ENCODE results near the gene CRYBA4. TPM values are rescaled to one million over a fixed set of nuclear protein-coding genes. Genes with fewer than 3 reads are reported as not detected.
A peak's percentile ranks its signal among the peaks of the same experiment; 100 is the strongest.

The CRYBA4 gene
- total RNA-seq, 2 experiments from 2014 or later: not detected

DNA sequence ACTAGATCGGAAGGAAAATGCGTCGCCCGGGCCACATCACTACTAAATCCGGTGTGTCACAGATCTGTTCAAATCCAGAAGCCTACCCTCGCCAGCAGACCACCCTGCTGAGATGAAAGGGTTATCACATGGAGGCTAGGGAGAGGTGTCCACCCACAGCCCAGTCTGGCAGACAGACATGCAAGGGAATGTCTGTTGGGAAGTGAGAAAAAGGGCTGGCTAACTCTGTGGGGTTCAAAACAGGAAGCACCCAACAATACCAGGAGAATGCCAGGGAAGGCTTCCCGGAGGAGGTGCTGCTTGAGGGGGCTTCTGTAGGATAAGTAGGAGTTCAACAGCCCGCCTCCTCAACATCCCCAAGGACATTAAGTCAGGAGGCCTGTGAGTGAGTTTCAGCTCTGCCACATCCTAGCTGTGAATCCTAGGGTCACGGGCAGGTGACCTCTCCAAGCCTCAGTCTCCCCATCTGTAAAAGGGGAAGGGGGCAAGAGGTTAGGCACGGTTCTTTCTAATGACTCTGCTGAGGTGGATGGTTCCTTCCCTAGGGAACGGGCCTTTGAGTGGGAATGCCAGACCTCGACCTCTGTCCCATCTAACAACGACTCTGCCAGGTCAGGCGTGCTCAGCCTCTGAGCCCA, 32.9 kb upstream of the CRYBA4 start:
- H3K4me3 Mint-ChIP-seq: peak overlapping the region; percentile 91
- DNase-seq: peak; percentile 29
- peaks cover 34% of the 10 kb centered on the region for H3K36me3 Mint-ChIP-seq
- peak overlapping the region; percentile 89 for H3K27ac Mint-ChIP-seq
- no peaks in the 10 kb centered on the region for H3K27me3 Mint-ChIP-seq
- H3K4me1 Mint-ChIP-seq: peaks cover 76% of the 10 kb centered on the region
- H3K9me3 Mint-ChIP-seq: peaks cover 7% of the 10 kb centered on the region

DNA sequence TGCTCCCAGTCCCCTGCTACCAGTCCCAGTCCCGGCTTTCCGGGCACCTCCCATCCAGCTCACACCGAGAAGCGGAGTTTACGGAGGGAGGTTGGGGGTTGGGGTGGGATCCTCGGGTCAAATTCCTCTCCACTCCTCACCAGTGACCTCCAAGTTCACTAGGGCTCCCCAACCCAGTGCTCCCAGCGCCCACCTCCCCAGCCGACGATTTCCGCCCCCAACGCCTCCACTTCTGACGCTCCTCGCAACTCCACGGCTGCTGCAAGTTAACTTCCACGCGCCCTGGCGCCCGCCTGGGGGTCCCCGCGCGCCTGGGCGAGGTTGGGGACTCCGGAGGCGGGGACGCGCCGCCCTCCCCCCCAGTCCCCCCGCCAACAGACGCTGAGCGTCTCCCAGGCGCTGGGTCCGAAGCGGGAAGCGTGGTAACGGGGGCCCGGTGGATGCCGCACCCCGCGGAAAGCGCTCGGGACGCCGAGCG, 32.4 kb upstream of the CRYBA4 start:
- Mint-ChIP-seq H3K4me1 (peaks cover 76% of the 10 kb centered on the region), H3K27ac (peak overlapping the region; percentile 89), H3K27me3 (no peaks in the 10 kb centered on the region), H3K9me3 (peaks cover 7% of the 10 kb centered on the region), H3K36me3 (peaks cover 32% of the 10 kb centered on the region), H3K4me3 (peak overlapping the region; percentile 91)
- DNase-seq: peak; percentile 45

DNA sequence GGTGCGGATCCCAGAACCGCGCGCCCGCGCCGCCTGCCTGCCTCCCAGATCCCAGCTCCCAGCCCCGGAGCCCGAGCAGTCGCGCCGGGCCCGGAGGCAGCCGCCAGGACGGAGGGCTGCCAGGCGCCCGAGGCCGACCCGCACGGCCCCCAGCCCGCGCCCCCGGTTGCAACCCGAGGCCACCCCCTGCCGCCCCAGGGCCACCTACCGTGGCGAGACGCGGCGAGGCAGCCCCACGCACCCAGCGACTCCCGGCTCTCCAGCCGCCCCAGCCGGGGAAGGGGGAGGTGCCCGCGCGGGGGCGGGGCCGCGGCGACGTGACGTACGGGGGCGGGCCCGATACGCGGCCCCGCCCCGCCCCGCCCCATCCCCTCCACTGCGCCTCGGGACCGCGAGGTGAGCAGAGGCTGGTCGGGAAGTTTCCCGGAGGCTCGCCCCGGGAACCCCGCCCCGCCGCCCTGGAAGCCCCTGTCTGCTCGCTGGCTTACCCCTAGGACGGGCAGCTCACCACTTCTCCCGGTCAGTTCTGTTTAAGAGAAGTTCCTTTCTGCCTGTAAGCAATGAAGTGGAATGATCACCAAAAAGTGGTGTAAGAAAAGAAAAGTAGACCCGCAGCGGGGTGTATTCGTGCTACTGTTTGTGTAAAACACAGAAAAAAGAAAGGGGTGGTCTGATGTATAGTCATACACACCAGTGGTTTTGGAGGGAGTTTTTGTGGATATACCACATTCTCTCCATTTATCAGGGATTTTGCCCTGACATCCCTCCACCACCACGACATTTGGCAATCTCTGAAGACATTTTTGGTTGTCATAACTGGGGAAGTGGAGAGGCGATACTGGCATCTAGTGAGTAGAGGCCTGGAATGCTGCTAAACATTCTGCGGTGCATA, 31.7 kb upstream of the CRYBA4 start, which contains the start of gene TPST2:
Gene TPST2 (minus strand): TSS at position 288 of the 892 bp plus-strand sequence. CDS start 48,502 bp downstream, outside the sequence.
- Mint-ChIP-seq H3K36me3 (peaks cover 29% of the 10 kb centered on the region), H3K9me3 (peaks cover 7% of the 10 kb centered on the region), H3K27me3 (no peaks in the 10 kb centered on the region), H3K4me1 (peaks cover 74% of the 10 kb centered on the region), H3K27ac (peak within 1 kb of the TSS; percentile 91), H3K4me3 (peak within 1 kb of the TSS; percentile 91)
- DNase-seq: peak; percentile 82

DNA sequence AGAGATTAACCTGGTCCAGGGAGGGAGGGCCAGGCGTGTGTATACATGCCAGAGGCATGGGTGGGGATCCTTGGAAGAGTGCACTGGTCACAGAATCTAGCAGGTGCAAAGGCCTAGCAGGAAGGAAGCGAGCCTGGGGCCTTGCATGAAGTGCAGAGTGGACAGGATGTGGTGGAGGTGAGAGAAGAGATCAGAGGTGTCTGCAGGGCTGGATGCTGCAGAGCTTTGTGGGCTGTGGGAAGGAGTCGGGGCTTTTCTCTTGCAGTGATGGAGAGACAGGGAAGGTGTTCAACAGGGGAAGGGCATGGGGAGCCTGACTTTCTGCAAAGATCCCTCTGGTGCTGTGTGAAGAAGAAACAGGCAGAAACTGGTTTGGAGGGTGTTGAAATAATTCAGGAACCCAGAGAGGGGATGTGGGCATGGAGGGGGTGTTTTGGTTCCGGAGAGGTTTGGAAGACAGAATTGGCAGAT, 29.3 kb upstream of the CRYBA4 start:
- DNase-seq: peak; percentile 61

DNA sequence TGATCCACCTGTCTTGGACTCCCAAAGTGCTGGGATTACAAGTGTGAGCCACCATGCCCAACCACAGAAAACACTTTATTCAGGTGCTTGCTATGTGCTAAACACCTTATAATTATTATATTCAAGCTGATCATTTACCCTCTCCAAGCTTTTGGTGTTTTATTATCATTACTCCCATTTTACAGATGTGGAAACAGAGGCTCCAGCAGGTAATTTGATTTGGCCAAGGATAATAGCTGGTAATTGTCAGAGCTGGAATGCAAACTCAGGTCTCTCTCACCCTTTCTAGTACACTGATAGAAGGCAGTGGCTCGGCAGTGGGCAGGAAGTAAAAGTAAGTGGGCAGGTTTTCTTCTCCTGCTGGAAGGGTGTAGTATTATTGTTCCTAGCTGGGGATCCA, 28.0 kb upstream of the CRYBA4 start:
- Mint-ChIP-seq H3K9me3 (no peaks in the 10 kb centered on the region), H3K4me1 (peaks cover 67% of the 10 kb centered on the region), H3K36me3 (peaks cover 4% of the 10 kb centered on the region), H3K4me3 (no peak overlapping the region), H3K27me3 (no peaks in the 10 kb centered on the region), H3K27ac (no peak overlapping the region)
- no peak for DNase-seq

More for the DNA sequence above, 29.3 kb upstream of the CRYBA4 start:
- H3K27me3 Mint-ChIP-seq: no peaks in the 10 kb centered on the region
- peak overlapping the region; percentile 25 for H3K27ac Mint-ChIP-seq
- peaks cover 7% of the 10 kb centered on the region for H3K9me3 Mint-ChIP-seq
- H3K4me3 Mint-ChIP-seq: peak overlapping the region; percentile 1
- peaks cover 68% of the 10 kb centered on the region for H3K4me1 Mint-ChIP-seq
- H3K36me3 Mint-ChIP-seq: peaks cover 13% of the 10 kb centered on the region

DNA sequence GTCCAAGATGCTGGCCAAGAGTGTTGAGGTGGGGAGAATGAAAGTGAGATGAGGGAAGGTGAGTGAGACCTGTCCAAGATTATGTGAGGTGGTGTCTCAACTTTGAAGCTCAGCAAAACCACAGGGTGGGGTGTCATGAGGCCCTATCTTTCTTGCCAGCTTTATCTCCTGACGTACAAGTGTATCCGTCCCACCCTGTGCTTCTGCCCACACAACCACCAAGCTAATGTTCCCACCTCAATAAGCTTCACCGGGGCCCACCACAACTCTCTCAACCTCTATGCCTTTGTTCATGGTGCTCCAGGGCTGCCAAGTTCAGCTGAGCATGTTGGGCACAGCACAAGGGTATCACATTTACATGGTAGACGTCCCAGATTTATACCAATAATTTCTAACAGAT, 24.7 kb upstream of the CRYBA4 start:
- Mint-ChIP-seq H3K4me3 (no peak overlapping the region), H3K36me3 (peaks cover 2% of the 10 kb centered on the region), H3K27me3 (no peaks in the 10 kb centered on the region), H3K9me3 (no peaks in the 10 kb centered on the region), H3K4me1 (peaks cover 59% of the 10 kb centered on the region), H3K27ac (peak overlapping the region; percentile 73)
- DNase-seq: peak; percentile 51

DNA sequence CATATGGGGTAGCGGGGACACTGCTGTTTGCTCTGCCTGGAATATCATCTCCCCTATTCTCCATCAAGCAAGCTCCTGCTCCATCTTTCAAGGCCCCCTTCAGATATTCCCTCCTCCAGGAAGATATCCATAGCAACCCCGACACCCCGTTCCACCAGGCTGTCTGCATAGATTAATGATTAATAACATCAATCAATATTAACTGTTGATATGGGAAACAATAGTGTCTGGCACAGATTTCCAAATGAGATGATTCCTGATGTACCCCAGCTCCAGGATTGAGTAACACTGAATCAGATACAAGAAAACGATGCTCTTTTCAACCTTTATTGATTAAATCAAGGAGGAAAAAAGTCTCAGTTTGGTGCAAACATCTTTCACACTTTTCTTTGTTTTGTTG, 24.3 kb upstream of the CRYBA4 start:
- no peaks in the 10 kb centered on the region for H3K9me3 Mint-ChIP-seq
- peaks cover 2% of the 10 kb centered on the region for H3K36me3 Mint-ChIP-seq
- H3K4me1 Mint-ChIP-seq: peaks cover 54% of the 10 kb centered on the region
- H3K4me3 Mint-ChIP-seq: no peak overlapping the region
- no peak for DNase-seq
- no peak overlapping the region for H3K27ac Mint-ChIP-seq
- H3K27me3 Mint-ChIP-seq: no peaks in the 10 kb centered on the region

DNA sequence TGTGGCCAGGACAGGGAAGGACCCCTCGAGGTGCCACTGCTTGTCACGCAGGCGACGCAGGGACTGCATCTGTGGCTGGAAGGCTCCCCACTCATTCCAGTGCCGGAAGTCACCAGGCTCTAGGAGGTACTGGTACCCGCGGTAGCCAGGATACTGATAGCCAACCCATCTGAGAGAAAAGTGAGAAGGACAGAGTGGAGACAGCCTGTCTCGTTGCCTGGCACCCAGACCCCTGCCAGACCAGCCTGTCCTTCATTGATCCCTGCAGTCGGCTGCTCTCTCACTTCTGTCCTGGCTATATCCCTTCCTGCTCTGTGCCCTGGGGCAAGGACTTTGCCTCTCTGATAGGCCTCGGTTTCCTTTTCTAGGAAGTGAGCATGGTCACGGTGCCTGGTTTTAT, 22.3 kb upstream of the CRYBA4 start:
- H3K4me1 Mint-ChIP-seq: peaks cover 35% of the 10 kb centered on the region
- H3K4me3 Mint-ChIP-seq: no peak overlapping the region
- H3K9me3 Mint-ChIP-seq: no peaks in the 10 kb centered on the region
- H3K36me3 Mint-ChIP-seq: peaks cover 2% of the 10 kb centered on the region
- no peaks in the 10 kb centered on the region for H3K27me3 Mint-ChIP-seq
- H3K27ac Mint-ChIP-seq: no peak overlapping the region
- no peak for DNase-seq

DNA sequence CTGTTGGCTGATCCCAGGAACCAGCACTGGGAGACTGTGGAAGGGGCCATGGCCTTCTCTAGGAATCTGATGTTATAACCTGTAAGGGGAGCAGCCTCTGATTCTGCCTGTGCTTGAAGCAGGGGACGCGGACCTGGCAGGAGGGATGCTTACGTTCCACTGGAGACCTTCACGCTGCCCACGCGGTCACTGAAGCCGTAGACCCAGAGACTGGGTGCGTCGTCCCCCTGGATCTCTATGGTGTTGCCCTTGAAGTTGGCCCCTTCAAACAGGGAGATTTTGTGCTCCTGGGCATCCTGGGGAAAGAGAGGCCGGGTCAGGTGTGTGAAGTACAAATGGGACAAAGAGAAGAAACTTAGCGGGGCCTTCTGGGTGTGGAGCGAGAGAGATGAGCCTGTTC, 20.0 kb upstream of the CRYBA4 start:
- peaks cover 2% of the 10 kb centered on the region for H3K36me3 Mint-ChIP-seq
- H3K27me3 Mint-ChIP-seq: no peaks in the 10 kb centered on the region
- DNase-seq: no peak
- peaks cover 25% of the 10 kb centered on the region for H3K4me1 Mint-ChIP-seq
- H3K9me3 Mint-ChIP-seq: no peaks in the 10 kb centered on the region
- H3K4me3 Mint-ChIP-seq: no peak overlapping the region
- no peak overlapping the region for H3K27ac Mint-ChIP-seq

DNA sequence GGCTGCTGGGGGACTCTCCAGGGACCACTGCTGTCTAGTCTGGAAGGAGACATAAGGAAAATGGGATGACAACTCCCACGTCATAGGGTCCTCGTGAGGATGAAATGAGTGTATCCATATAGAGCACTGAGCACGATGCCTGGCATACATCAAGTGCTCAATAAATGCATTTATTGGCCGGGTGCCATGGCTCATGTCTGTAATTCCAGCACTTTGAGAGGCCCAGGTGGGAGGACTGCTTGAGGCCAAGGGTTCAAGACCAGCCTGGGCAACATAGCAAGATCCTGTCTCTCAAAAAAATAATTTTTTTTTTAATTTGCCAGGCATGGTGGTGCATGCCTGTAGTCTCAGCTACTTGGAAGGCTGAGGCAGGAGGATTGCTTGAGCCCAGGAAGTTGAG, 19.6 kb upstream of the CRYBA4 start:
- Mint-ChIP-seq H3K27ac (no peak overlapping the region), H3K36me3 (peaks cover 2% of the 10 kb centered on the region), H3K9me3 (no peaks in the 10 kb centered on the region), H3K4me3 (no peak overlapping the region), H3K27me3 (no peaks in the 10 kb centered on the region), H3K4me1 (peaks cover 21% of the 10 kb centered on the region)
- DNase-seq: no peak

DNA sequence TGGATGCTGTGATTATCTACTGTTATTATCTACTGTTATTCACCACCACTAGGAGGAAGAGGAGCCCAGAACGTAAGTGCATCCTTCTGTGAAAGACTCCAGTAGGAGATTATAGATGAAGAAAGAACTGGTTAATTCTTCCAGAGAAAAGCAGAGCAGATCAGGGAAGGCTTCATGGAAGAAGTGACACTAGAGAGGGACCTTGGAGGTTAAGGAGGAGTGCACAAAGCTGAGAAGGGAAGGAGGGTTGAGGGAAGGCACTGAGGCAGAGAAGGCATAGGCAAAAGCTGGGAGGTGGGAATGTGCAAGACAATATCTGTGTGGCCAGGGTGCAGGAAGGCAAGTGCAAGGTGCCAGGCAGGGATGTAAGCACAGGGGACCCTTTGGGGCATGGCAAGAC, 17.4 kb upstream of the CRYBA4 start:
- no peak for DNase-seq
- no peaks in the 10 kb centered on the region for H3K36me3 Mint-ChIP-seq
- H3K9me3 Mint-ChIP-seq: no peaks in the 10 kb centered on the region
- no peaks in the 10 kb centered on the region for H3K27me3 Mint-ChIP-seq
- no peak overlapping the region for H3K27ac Mint-ChIP-seq
- H3K4me3 Mint-ChIP-seq: no peak overlapping the region
- H3K4me1 Mint-ChIP-seq: peaks cover 3% of the 10 kb centered on the region

DNA sequence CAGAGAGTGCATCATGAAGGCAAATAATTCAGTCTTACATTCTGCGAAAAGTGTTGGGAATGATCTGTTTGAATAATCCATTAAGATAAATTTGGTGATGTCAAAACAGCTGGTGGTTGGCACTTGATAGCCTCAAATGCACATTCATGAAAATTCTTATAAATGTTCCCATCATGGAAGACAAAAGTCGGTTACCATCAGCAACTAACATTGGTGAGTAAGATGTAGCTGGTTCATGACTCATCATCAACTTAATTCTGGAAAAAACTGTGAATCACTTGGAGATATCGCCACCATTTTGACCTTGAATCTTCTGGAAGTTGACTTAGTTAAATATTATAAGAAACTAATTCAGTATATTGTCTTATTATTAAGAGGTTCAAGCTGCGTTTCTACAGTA, 15.2 kb upstream of the CRYBA4 start:
- DNase-seq: no peak
- peaks cover 7% of the 10 kb centered on the region for H3K4me1 Mint-ChIP-seq
- H3K27ac Mint-ChIP-seq: no peak overlapping the region
- no peak overlapping the region for H3K4me3 Mint-ChIP-seq
- H3K9me3 Mint-ChIP-seq: no peaks in the 10 kb centered on the region
- no peaks in the 10 kb centered on the region for H3K36me3 Mint-ChIP-seq
- no peaks in the 10 kb centered on the region for H3K27me3 Mint-ChIP-seq

DNA sequence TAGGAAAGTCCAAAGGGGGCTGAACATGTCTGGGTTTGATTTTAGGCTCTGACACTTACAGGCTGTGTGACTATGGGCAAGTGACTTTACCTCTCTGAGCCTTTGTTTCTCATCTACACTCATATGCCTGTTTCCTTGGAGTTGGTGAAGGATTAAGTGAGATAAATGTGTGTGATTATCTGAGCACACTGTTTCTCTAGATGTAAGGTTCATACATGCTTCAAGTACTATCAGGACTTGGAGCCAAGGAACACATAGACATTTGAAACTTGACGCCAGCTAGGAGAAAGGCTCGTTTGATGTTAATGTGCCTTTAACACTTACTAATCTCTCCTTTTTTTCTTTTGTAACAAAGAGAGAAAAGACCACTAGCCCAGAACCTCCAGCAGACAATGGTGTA, 13.6 kb upstream of the CRYBA4 start:
- Mint-ChIP-seq H3K27me3 (no peaks in the 10 kb centered on the region), H3K36me3 (no peaks in the 10 kb centered on the region), H3K27ac (no peak overlapping the region), H3K4me1 (peaks cover 7% of the 10 kb centered on the region), H3K9me3 (no peaks in the 10 kb centered on the region), H3K4me3 (no peak overlapping the region)
- DNase-seq: no peak

DNA sequence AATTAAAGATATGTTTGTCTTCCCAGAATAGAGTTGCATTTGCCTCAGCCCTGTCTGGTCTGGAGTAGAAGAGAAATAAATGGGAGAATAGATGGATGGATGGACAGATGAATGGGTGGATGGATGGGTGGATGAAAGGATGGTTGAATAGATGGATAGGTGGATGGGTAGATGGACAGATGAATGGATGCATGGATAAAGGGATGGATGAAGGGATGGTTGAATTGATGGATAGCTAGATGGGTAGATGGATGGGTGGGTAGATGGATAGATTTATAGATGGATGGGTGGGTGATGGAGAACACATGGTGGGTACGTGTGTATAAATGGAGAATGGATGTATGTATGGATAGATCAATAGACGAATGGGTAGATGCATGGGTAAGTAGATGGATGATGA, 12.5 kb upstream of the CRYBA4 start:
- no peaks in the 10 kb centered on the region for H3K36me3 Mint-ChIP-seq
- no peak overlapping the region for H3K4me3 Mint-ChIP-seq

More for the DNA sequence above, 12.5 kb upstream of the CRYBA4 start:
- Mint-ChIP-seq H3K9me3 (no peaks in the 10 kb centered on the region), H3K27ac (no peak overlapping the region), H3K4me1 (peaks cover 8% of the 10 kb centered on the region), H3K27me3 (no peaks in the 10 kb centered on the region)
- DNase-seq: no peak
